Neural cell (in vitro differentiated cells): ENCODE data around the gene APOA1. TPM values are rescaled to one million over a fixed set of nuclear protein-coding genes. Genes with fewer than 3 reads are reported as not detected.

Experiments used
- H2AFZ ChIP-seq: fragments of 200-600, 300-800 bp; sonication (generic), shearing (Covaris generic); 2 replicates; pipeline ENCODE4 v1.6.0; 2014; ENCODE audit warnings: low read depth, mild to moderate bottlenecking, antibody characterized with exemption, low read length, moderate library complexity
- H3F3A ChIP-seq: fragments of 200-600 bp; shearing (Covaris generic); 2 replicates; pipeline ENCODE4 v1.6.1; 2016; ENCODE audit warnings: mild to moderate bottlenecking, moderate library complexity, mixed read lengths, antibody characterized with exemption, low read length; ENCODE audit not compliant: insufficient read depth, poor library complexity, severe bottlenecking
- H3K27ac ChIP-seq: fragments of 200-600, 300-800 bp; sonication (generic), shearing (Covaris generic); 2 replicates; pipeline ENCODE4 v1.5.1; 2014; ENCODE audit warnings: mild to moderate bottlenecking, low read length, moderate library complexity
- H3K27me3 ChIP-seq: fragments of 300-800, 200-600 bp; sonication (generic), shearing (Covaris generic); 2 replicates; pipeline ENCODE4 v1.6.0; 2014; ENCODE audit warnings: mild to moderate bottlenecking, low read depth, low read length, moderate library complexity; ENCODE audit not compliant: insufficient read depth
- H3K36me3 ChIP-seq: fragments of 300-800, 200-600 bp; sonication (generic), shearing (Covaris generic); 2 replicates; pipeline ENCODE4 v1.5.1; 2014; ENCODE audit warnings: mild to moderate bottlenecking, antibody characterized with exemption, low read length, moderate library complexity; ENCODE audit not compliant: insufficient read depth
- H3K4me2 ChIP-seq: fragments of 300-800, 200-600 bp; sonication (generic), shearing (Covaris generic); 2 replicates; pipeline ENCODE4 v1.6.0; 2014; ENCODE audit warnings: mild to moderate bottlenecking, low read length
- H3K4me3 ChIP-seq: fragments of 300-800, 200-600 bp; sonication (generic), shearing (Covaris generic); 2 replicates; pipeline ENCODE4 v1.5.1; 2014; ENCODE audit warnings: mild to moderate bottlenecking, low read length, moderate library complexity
- H3K79me2 ChIP-seq: fragments of 200-600 bp; shearing (Covaris generic); replicated peaks from 2 replicates; pipeline ENCODE4 v1.6.0; 2014; ENCODE audit warnings: mild to moderate bottlenecking, low read length, moderate library complexity; ENCODE audit not compliant: insufficient read depth
- H3K9ac ChIP-seq: fragments of 300-800, 200-600 bp; sonication (generic), shearing (Covaris generic); 2 replicates; pipeline ENCODE4 v1.6.1; 2016; ENCODE audit warnings: mild to moderate bottlenecking, low read length, mixed read lengths
- H3K9me2 ChIP-seq: fragments of 200-600 bp; shearing (Covaris generic); 2 replicates; pipeline ENCODE4 v1.6.1; 2016; ENCODE audit warnings: mild to moderate bottlenecking, low read length, mixed read lengths; ENCODE audit not compliant: insufficient read depth
- H3K9me3 ChIP-seq: fragments of 200-600, 300-800 bp; sonication (generic), shearing (Covaris generic); 2 replicates; pipeline ENCODE4 v1.6.1; 2016; ENCODE audit warnings: mild to moderate bottlenecking, mixed run types, low read length, moderate library complexity, mixed read lengths
- H4K20me1 ChIP-seq: fragments of 200-600 bp; shearing (Covaris generic); 2 replicates; pipeline ENCODE4 v1.6.1; 2016; ENCODE audit warnings: mild to moderate bottlenecking, mixed run types; ENCODE audit not compliant: insufficient read depth
- EP300 ChIP-seq: fragments of 450-650 bp; conservative IDR thresholded peaks from 2 replicates; pipeline ENCODE4 v1.6.1; 2014; ENCODE audit warnings: antibody characterized with exemption, mild to moderate bottlenecking, moderate library complexity; ENCODE audit not compliant: poor library complexity, severe bottlenecking
- EZH2 ChIP-seq: fragments of 200-600, 300-800 bp; shearing (Covaris generic), sonication (generic); IDR thresholded peaks from 2 replicates; pipeline ENCODE4 v1.6.1; 2014; ENCODE audit warnings: antibody characterized with exemption, low read length, borderline replicate concordance, mild to moderate bottlenecking; ENCODE audit not compliant: insufficient read depth, poor library complexity, severe bottlenecking
- MXI1 ChIP-seq: fragments of 450-650 bp; conservative IDR thresholded peaks from 2 replicates; pipeline ENCODE4 v1.6.1; 2014; ENCODE audit warnings: antibody characterized with exemption, mild to moderate bottlenecking; ENCODE audit not compliant: poor library complexity, severe bottlenecking
- POLR2AphosphoS5 ChIP-seq: IDR thresholded peaks from 2 replicates; pipeline ENCODE4 v1.6.1; 2012
- RAD21 ChIP-seq: fragments of 450-650 bp; conservative IDR thresholded peaks from 2 replicates; pipeline ENCODE4 v1.6.1; 2014; ENCODE audit warnings: antibody characterized with exemption, mild to moderate bottlenecking, moderate library complexity
- REST ChIP-seq: IDR thresholded peaks from 2 replicates; pipeline ENCODE4 v1.6.1; 2012; ENCODE audit warnings: borderline replicate concordance
- SMC3 ChIP-seq: fragments of 450-650 bp; conservative IDR thresholded peaks from 2 replicates; pipeline ENCODE4 v1.6.1; 2014; ENCODE audit warnings: antibody characterized with exemption, mild to moderate bottlenecking, moderate library complexity; ENCODE audit not compliant: poor library complexity
- TAF1 ChIP-seq: IDR thresholded peaks from 2 replicates; pipeline ENCODE4 v1.6.1; 2012; ENCODE audit warnings: low read depth
- polyA plus RNA-seq: library from polyadenylated mRNA; depleted of rRNA; stranded (reverse); fragments of >200 nt; gene quantifications from 2 replicates; pipeline ENCODE4 v1.2.3, GENCODE V29; 2014
- TF ChIP-seq, protein P1 (sequence below): fragments of 450-650 bp; IDR thresholded peaks from 2 replicates; pipeline ENCODE4 v1.5.1; 2014; ENCODE audit warnings: antibody characterized with exemption, mild to moderate bottlenecking, moderate library complexity; ENCODE audit not compliant: poor library complexity, severe bottlenecking

APOA1 gene
- polyA plus RNA-seq, 1 donor from 2014 or later = not detected

DNA sequence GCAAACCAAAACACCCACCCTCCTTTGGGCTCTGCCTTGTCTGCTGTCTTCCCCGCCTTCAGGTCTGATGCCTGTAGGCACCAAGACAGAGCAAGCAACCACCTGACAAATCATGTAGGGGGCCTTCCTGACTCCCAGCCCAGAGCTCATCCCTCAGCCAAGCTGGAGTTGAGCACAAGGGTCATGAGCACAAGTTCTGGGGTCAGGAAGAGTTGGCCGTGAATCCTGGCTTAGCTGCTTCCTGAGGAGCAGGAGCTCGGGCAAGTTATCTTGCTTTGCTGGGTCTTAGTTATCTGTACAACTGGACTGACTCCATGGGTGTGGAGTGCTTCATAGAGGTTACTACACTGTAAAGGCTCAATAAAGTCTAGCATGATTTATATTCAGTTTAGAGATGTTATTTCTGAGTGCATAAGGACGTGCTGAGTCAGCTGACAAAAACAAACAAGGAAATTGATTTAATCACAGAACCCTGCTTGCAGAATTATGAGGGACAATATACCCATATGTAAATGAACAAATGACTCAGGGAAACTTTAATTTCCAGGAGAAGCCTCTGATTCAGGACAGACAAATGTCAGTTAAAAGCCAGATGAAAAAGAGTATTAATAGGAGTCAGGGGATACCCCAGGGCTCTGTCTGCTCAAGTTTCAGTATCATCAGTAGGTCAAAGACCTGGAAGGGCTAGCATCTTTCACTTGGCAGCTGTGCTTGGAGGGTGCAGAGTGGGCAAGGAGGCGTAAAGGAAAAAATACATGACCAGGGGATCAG lies 15.0 kb upstream of the APOA1 start:
- Histone ChIP-seq H3K27me3 (no peaks in the 10 kb centered on the region), H3K9me3 (no peaks in the 10 kb centered on the region), H3K4me2 (no peak overlapping the region), H3K9ac (no peak overlapping the region), H3K27ac (no peak overlapping the region), H3K79me2 (no peaks in the 10 kb centered on the region), H3K36me3 (peaks cover 15% of the 10 kb centered on the region), H3K9me2 (no peaks in the 10 kb centered on the region), H2AFZ (no peak overlapping the region), H3F3A (no peaks in the 10 kb centered on the region), H4K20me1 (no peaks in the 10 kb centered on the region), H3K4me3 (no peak overlapping the region)
- no peak for TF ChIP-seq MXI1
- TF ChIP-seq SMC3 = no peak
- no peak for TF ChIP-seq POLR2AphosphoS5
- no peak for TF ChIP-seq REST
- no peak for TF ChIP-seq EZH2
- no peak for TF ChIP-seq TAF1
- TF ChIP-seq RAD21 = no peak
- TF ChIP-seq, protein P1, sequence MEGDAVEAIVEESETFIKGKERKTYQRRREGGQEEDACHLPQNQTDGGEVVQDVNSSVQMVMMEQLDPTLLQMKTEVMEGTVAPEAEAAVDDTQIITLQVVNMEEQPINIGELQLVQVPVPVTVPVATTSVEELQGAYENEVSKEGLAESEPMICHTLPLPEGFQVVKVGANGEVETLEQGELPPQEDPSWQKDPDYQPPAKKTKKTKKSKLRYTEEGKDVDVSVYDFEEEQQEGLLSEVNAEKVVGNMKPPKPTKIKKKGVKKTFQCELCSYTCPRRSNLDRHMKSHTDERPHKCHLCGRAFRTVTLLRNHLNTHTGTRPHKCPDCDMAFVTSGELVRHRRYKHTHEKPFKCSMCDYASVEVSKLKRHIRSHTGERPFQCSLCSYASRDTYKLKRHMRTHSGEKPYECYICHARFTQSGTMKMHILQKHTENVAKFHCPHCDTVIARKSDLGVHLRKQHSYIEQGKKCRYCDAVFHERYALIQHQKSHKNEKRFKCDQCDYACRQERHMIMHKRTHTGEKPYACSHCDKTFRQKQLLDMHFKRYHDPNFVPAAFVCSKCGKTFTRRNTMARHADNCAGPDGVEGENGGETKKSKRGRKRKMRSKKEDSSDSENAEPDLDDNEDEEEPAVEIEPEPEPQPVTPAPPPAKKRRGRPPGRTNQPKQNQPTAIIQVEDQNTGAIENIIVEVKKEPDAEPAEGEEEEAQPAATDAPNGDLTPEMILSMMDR = no peak
- TF ChIP-seq EP300 = no peak

- no peaks in the 10 kb centered on the region for H3F3A ChIP-seq
- H3K9me3 ChIP-seq = no peaks in the 10 kb centered on the region
- no peaks in the 10 kb centered on the region for H3K27me3 ChIP-seq
- H3K4me3 ChIP-seq = no peak overlapping the region
- no peaks in the 10 kb centered on the region for H4K20me1 ChIP-seq
- no peaks in the 10 kb centered on the region for H3K79me2 ChIP-seq
- H3K9me2 ChIP-seq = no peaks in the 10 kb centered on the region
- TF ChIP-seq POLR2AphosphoS5 (no peak), EZH2 (no peak), MXI1 (no peak), REST (no peak), SMC3 (no peak), TAF1 (no peak), EP300 (no peak), RAD21 (no peak)
- TF ChIP-seq, protein P1 = no peak
- peaks cover 11% of the 10 kb centered on the region for H3K36me3 ChIP-seq
- no peak overlapping the region for H2AFZ ChIP-seq
- no peak overlapping the region for H3K27ac ChIP-seq
- no peak overlapping the region for H3K9ac ChIP-seq
- no peak overlapping the region for H3K4me2 ChIP-seq
These were observed 14.2 kb upstream of the APOA1 start for GRCh38 chr11:116851626-116852025.
